B cell (primary cell): Measurements from ENCODE around the gene RAB5B.

Experiments used
- EZH2 ChIP-seq: IDR thresholded peaks from 2 replicates; pipeline ENCODE4 v1.6.1; 2012; ENCODE audit warnings: borderline replicate concordance, low read depth, mild to moderate bottlenecking, moderate library complexity, low read length; ENCODE audit not compliant: insufficient read depth, poor library complexity, severe bottlenecking
- TF ChIP-seq, protein P1 (sequence below): fragments of 200-600 bp; IDR thresholded peaks from one replicate; pipeline ENCODE4 v1.8.0; 2022; ENCODE audit warnings: antibody characterized with exemption, mild to moderate bottlenecking

DNA sequence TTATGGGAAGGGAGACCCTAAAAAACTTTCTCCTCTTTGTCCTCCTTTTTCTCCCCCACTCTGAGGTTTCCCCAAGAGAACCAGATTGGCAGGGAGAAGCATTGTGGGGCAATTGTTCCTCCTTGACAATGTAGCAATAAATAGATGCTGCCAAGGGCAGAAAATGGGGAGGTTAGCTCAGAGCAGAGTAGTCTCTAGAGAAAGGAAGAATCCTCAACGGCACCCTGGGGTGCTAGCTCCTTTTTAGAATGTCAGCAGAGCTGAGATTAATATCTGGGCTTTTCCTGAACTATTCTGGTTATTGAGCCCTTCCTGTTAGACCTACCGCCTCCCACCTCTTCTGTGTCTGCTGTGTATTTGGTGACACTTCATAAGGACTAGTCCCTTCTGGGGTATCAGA is 63.3 kb downstream of the RAB5B start:
- TF ChIP-seq, protein P1, sequence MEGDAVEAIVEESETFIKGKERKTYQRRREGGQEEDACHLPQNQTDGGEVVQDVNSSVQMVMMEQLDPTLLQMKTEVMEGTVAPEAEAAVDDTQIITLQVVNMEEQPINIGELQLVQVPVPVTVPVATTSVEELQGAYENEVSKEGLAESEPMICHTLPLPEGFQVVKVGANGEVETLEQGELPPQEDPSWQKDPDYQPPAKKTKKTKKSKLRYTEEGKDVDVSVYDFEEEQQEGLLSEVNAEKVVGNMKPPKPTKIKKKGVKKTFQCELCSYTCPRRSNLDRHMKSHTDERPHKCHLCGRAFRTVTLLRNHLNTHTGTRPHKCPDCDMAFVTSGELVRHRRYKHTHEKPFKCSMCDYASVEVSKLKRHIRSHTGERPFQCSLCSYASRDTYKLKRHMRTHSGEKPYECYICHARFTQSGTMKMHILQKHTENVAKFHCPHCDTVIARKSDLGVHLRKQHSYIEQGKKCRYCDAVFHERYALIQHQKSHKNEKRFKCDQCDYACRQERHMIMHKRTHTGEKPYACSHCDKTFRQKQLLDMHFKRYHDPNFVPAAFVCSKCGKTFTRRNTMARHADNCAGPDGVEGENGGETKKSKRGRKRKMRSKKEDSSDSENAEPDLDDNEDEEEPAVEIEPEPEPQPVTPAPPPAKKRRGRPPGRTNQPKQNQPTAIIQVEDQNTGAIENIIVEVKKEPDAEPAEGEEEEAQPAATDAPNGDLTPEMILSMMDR = no peak
- no peak for TF ChIP-seq EZH2
